Spleen (tissue), 7 donors: ENCODE results near the gene LRRC40.

Experiments used
- POLR2A ChIP-seq, 3 donors: fragments of 450-650 bp; IDR thresholded peaks; one replicate each; pipeline ENCODE4 v1.5.1; 2017; ENCODE audit warnings: antibody characterized with exemption in 3 of 3, mild to moderate bottlenecking in 1 of 3
- POLR2AphosphoS5 ChIP-seq, 3 donors: sonication (generic); formaldehyde crosslinking; IDR thresholded peaks; one replicate each; pipeline ENCODE4 v1.5.1; 2017; ENCODE audit warnings: antibody characterized with exemption in 3 of 3
- TF ChIP-seq, protein P1 (sequence below), 11 experiments: fragments of 200-600 bp in 7 of 11; fragments of 450-650 bp in 4 of 11; sonication (generic) in 4 of 11; IDR thresholded peaks in 8 of 11; conservative IDR thresholded peaks in 3 of 11; 1 replicate in 7 of 11; 2 replicates in 4 of 11; pipeline versions ENCODE4 v1.4.0 to v1.8.0; 2016 to 2021; ENCODE audit warnings: antibody characterized with exemption in 11 of 11, inconsistent platforms in 4 of 11, mild to moderate bottlenecking in 1 of 11
- donor health status: DM: no; HTN: no; CAD: no; lungs with moderate emphysema.
- donor health status: DM: no; HTN: no; CAD: no.
- donor health status: DM: no; HTN: no; CAD: no.

GRCh38 chr1:70134148-70134547 is 71.2 kb downstream of the LRRC40 start:
- TF ChIP-seq, protein P1, sequence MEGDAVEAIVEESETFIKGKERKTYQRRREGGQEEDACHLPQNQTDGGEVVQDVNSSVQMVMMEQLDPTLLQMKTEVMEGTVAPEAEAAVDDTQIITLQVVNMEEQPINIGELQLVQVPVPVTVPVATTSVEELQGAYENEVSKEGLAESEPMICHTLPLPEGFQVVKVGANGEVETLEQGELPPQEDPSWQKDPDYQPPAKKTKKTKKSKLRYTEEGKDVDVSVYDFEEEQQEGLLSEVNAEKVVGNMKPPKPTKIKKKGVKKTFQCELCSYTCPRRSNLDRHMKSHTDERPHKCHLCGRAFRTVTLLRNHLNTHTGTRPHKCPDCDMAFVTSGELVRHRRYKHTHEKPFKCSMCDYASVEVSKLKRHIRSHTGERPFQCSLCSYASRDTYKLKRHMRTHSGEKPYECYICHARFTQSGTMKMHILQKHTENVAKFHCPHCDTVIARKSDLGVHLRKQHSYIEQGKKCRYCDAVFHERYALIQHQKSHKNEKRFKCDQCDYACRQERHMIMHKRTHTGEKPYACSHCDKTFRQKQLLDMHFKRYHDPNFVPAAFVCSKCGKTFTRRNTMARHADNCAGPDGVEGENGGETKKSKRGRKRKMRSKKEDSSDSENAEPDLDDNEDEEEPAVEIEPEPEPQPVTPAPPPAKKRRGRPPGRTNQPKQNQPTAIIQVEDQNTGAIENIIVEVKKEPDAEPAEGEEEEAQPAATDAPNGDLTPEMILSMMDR (IDR thresholded peaks at IDR 0.05 in 8 of 11, conservative IDR thresholded peaks at IDR 0.05 in 3 of 11) = no peak
- TF ChIP-seq POLR2A (IDR thresholded peaks at IDR 0.05) (no peak), POLR2AphosphoS5 (IDR thresholded peaks at IDR 0.05) (no peak)
